Measurements from ENCODE around the gene FREY1. TPM values are rescaled to one million over a fixed set of nuclear protein-coding genes. Genes with fewer than 3 reads are reported as not detected.

The FREY1 gene
- total and polyA plus RNA-seq, 2 of the 13 experiments (the other 11 are each of a cell fraction or from before 2014, with no cell fraction given), result 0.44 to 0.73 TPM

GRCh38 chr11:45860348-45860747, 46.7 kb downstream of the FREY1 start (continued):
- no peak for TF ChIP-seq ZBTB14 (CRISPR knock-in tag; IDR thresholded peaks at IDR 0.05)
- TF ChIP-seq MYNN (CRISPR knock-in tag; IDR thresholded peaks at IDR 0.05; ENCODE audit: low read depth), result no peak
- TF ChIP-seq TBP (CRISPR knock-in tag; IDR thresholded peaks at IDR 0.05), result no peak

- Histone ChIP-seq H3K36me3 (replicated peaks in 1 of 2; ENCODE audit: control insufficient read depth in 1 of 2, insufficient read depth in 2 of 2, low read length in 2 of 2) (peaks cover 23 to 85% of the 10 kb centered on the region in 2 experiments), H3K9ac (ENCODE audit: insufficient read depth, low read depth, low read length) (no peak overlapping the region), H3K4me3 (replicated peaks in 1 of 3; ENCODE audit: insufficient read depth in 1 of 3, low read depth in 2 of 3, low read length in 3 of 3) (no peak overlapping the region), H3K27me3 (ENCODE audit: control insufficient read depth in 1 of 2, insufficient read depth in 2 of 2, low read length in 2 of 2) (no peaks in the 10 kb centered on the region), H3K79me2 (ENCODE audit: insufficient read depth, low read length) (no peaks in the 10 kb centered on the region), H3K9me3 (ENCODE audit: low read length) (no peaks in the 10 kb centered on the region), H3K4me2 (ENCODE audit: low read depth, low read length) (no peak overlapping the region), H3K4me1 (ENCODE audit: insufficient read depth, low read length) (no peaks in the 10 kb centered on the region), H3K27ac (ENCODE audit: extremely low read length, insufficient read depth, low read length) (no peak overlapping the region), H2AFZ (ENCODE audit: low read length) (no peak overlapping the region), H4K20me1 (ENCODE audit: insufficient read depth, low read length) (0 out of 2 replicates have a peak, but pooled peaks cover 4% of the 10 kb centered on the region)
- DNase-seq (ENCODE audit: low spot score) (no peak), FAIRE-seq (no peak), ATAC-seq (no peak)
- 95% methylated on average over 9 of the region's 12 CpGs for WGBS (ENCODE audit: low lambda C conversion rate)
- POLR2A ChIA-PET, result no interaction called here
- in situ Hi-C loops (cut with HindIII; ENCODE audit: extremely low pct_ligation_motif_present, low pct_unique_long_range_greater_than_20kb) (no loop called here), intact Hi-C loops (cut with micrococcal nuclease; ENCODE audit: unreplicated experiment) (no loop called here)
- CTCF ChIA-PET (ENCODE audit: low intra/inter-chr PET ratio, low total read pairs), result no interaction called here
- no TSS peak for BruUV-seq (replicated peaks)
- no peak for TF ChIP-seq ZNF567 (CRISPR knock-in tag; IDR thresholded peaks at IDR 0.05; ENCODE audit: borderline replicate concordance)
- no peak for TF ChIP-seq ZBTB44 (CRISPR knock-in tag; IDR thresholded peaks at IDR 0.05)
- TF ChIP-seq ZNF850 (CRISPR knock-in tag; conservative IDR thresholded peaks at IDR 0.05), result no peak
- no peak for TF ChIP-seq THAP8 (CRISPR knock-in tag; IDR thresholded peaks at IDR 0.05; ENCODE audit: borderline replicate concordance)
- TF ChIP-seq E2F5 (CRISPR knock-in tag; conservative IDR thresholded peaks at IDR 0.05), result no peak
- no peak for TF ChIP-seq ATF6 (CRISPR knock-in tag; conservative IDR thresholded peaks at IDR 0.05)
- TF ChIP-seq KLF16 (CRISPR knock-in tag; IDR thresholded peaks at IDR 0.05), result no peak
- no peak for TF ChIP-seq ARNTL (CRISPR knock-in tag; IDR thresholded peaks at IDR 0.05)
- no peak for TF ChIP-seq REL (CRISPR knock-in tag; conservative IDR thresholded peaks at IDR 0.05)
- no peak for TF ChIP-seq TP53 (CRISPR knock-in tag; conservative IDR thresholded peaks at IDR 0.05)
- no peak for TF ChIP-seq IRF2 (CRISPR knock-in tag; IDR thresholded peaks at IDR 0.05)
- TF ChIP-seq RXRA (CRISPR knock-in tag; IDR thresholded peaks at IDR 0.05), result no peak
- TF ChIP-seq ZBTB21 (CRISPR knock-in tag; IDR thresholded peaks at IDR 0.05), result no peak
Observed at GRCh38 chr11:45859661-45860140, 47.4 kb downstream of the FREY1 start.
